ENCODE measurements around the gene KIF24.

Gene KIF24

GRCh38 chr9:34328500-34328986 is 525 bp downstream of the KIF24 start:
- no peak for TF ChIP-seq CTCF (IDR thresholded peaks at IDR 0.05; ENCODE audit: low read depth, low read length, missing control alignments)
- no peak for DNase-seq
- H3K36me3 ChIP-seq (replicated peaks), result no peaks in the 10 kb centered on the region
- H3K27me3 ChIP-seq (replicated peaks), result no peaks in the 10 kb centered on the region
- in situ Hi-C loops (cut with HindIII; ENCODE audit: low pct_ligation_motif_present, low sequenced_read_pairs), result no loop called here
- H3K27ac ChIP-seq, result peak overlapping the region; percentile 65
- peak overlapping the region; percentile 94 for H3K4me3 ChIP-seq (ENCODE audit: low read depth, low read length)

- in situ Hi-C loops (cut with HindIII; ENCODE audit: low pct_ligation_motif_present, low sequenced_read_pairs), result no loop called here
- no peak overlapping the region for H3K27ac ChIP-seq
Observed at GRCh38 chr9:34326690-34327089, 2.4 kb downstream of the KIF24 start.

GRCh38 chr9:34322899-34323591 is 6.0 kb downstream of the KIF24 start:
- no peak for DNase-seq
- no peak overlapping the region for H3K27ac ChIP-seq
- no peaks in the 10 kb centered on the region for H3K27me3 ChIP-seq (replicated peaks)
- no peak for TF ChIP-seq CTCF (IDR thresholded peaks at IDR 0.05; ENCODE audit: low read depth, low read length, missing control alignments)
- H3K4me3 ChIP-seq (ENCODE audit: low read depth, low read length), result no peak overlapping the region
- no peaks in the 10 kb centered on the region for H3K36me3 ChIP-seq (replicated peaks)
- in situ Hi-C loops (cut with HindIII; ENCODE audit: low pct_ligation_motif_present, low sequenced_read_pairs), result no loop called here

More at GRCh38 chr9:34326690-34327089, 2.4 kb downstream of the KIF24 start:
- no peak overlapping the region for H3K4me3 ChIP-seq (ENCODE audit: low read depth, low read length)
- no peaks in the 10 kb centered on the region for H3K36me3 ChIP-seq (replicated peaks)
- TF ChIP-seq CTCF (IDR thresholded peaks at IDR 0.05; ENCODE audit: low read depth, low read length, missing control alignments), result no peak
- no peaks in the 10 kb centered on the region for H3K27me3 ChIP-seq (replicated peaks)
- no peak for DNase-seq

GRCh38 chr9:34321451-34321850 is 7.6 kb downstream of the KIF24 start:
- no peak for DNase-seq
- in situ Hi-C loops (cut with HindIII; ENCODE audit: low pct_ligation_motif_present, low sequenced_read_pairs), result no loop called here
- no peak overlapping the region for H3K27ac ChIP-seq
- H3K27me3 ChIP-seq (replicated peaks), result no peaks in the 10 kb centered on the region
- no peaks in the 10 kb centered on the region for H3K36me3 ChIP-seq (replicated peaks)
- no peak for TF ChIP-seq CTCF (IDR thresholded peaks at IDR 0.05; ENCODE audit: low read depth, low read length, missing control alignments)
- no peak overlapping the region for H3K4me3 ChIP-seq (ENCODE audit: low read depth, low read length)

- in situ Hi-C loops (cut with HindIII; ENCODE audit: low pct_ligation_motif_present, low sequenced_read_pairs), result no loop called here
- H3K27me3 ChIP-seq (replicated peaks), result no peaks in the 10 kb centered on the region
- H3K27ac ChIP-seq, result no peak overlapping the region
- no peak for DNase-seq
- no peaks in the 10 kb centered on the region for H3K36me3 ChIP-seq (replicated peaks)
- H3K4me3 ChIP-seq (ENCODE audit: low read depth, low read length), result no peak overlapping the region
- TF ChIP-seq CTCF (IDR thresholded peaks at IDR 0.05; ENCODE audit: low read depth, low read length, missing control alignments), result no peak
Observed at GRCh38 chr9:34318163-34318790, 10.8 kb downstream of the KIF24 start.

Measured in brain microvascular endothelial cell (primary cell).